ENCODE measurements around the gene ZNF500. TPM values are rescaled to one million over a fixed set of nuclear protein-coding genes. Genes with fewer than 3 reads are reported as not detected.
"Not testable (repeated sequence)": the region's sequence is repeated elsewhere in the genome, so short reads cannot be mapped to it uniquely, and the experiment has no call there.

ZNF500 gene
- total RNA-seq, 1 donor from 2014 or later = 5.4 TPM

DNA sequence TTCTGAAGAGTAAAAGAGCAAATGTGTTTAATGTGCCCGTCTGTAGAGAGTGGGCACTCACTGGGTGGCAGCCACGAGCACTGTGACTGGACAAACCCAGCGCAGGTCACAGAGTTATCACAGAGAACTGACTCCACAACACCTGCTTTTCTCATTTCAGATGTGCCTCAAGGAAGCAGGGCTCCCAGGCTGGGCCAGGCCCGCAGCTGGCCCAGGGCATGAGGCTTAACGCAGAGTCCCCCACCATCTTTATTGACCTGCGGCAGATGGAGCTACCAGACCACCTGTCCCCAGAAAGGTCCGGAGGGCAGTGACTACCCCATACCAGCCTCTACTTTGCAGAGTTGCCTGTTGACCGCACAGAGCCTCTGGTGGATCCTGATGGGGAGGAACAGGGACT is 20.7 kb downstream of the ZNF500 start:
- H3K4me3 ChIP-seq = no peak overlapping the region
- no peak overlapping the region for H3K27ac ChIP-seq (replicated peaks)
- H3K36me3 ChIP-seq = peaks cover 24% of the 10 kb centered on the region
- DNase-seq = no peak
- intact Hi-C loops (cut with micrococcal nuclease) = no loop called here
- TF ChIP-seq, protein P1, sequence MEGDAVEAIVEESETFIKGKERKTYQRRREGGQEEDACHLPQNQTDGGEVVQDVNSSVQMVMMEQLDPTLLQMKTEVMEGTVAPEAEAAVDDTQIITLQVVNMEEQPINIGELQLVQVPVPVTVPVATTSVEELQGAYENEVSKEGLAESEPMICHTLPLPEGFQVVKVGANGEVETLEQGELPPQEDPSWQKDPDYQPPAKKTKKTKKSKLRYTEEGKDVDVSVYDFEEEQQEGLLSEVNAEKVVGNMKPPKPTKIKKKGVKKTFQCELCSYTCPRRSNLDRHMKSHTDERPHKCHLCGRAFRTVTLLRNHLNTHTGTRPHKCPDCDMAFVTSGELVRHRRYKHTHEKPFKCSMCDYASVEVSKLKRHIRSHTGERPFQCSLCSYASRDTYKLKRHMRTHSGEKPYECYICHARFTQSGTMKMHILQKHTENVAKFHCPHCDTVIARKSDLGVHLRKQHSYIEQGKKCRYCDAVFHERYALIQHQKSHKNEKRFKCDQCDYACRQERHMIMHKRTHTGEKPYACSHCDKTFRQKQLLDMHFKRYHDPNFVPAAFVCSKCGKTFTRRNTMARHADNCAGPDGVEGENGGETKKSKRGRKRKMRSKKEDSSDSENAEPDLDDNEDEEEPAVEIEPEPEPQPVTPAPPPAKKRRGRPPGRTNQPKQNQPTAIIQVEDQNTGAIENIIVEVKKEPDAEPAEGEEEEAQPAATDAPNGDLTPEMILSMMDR (IDR thresholded peaks at IDR 0.05; ENCODE audit: borderline replicate concordance) = no peak
- no peaks in the 10 kb centered on the region for H3K9me3 ChIP-seq (replicated peaks)
- H3K27me3 ChIP-seq (ENCODE audit: low read depth) = no peaks in the 10 kb centered on the region
- H3K4me1 ChIP-seq = peaks cover 11% of the 10 kb centered on the region

- Histone ChIP-seq H3K27ac (replicated peaks) (no peak overlapping the region), H3K4me3 (no peak overlapping the region), H3K36me3 (peaks cover 15% of the 10 kb centered on the region), H3K4me1 (peaks cover 11% of the 10 kb centered on the region), H3K27me3 (ENCODE audit: low read depth) (no peaks in the 10 kb centered on the region), H3K9me3 (replicated peaks) (no peaks in the 10 kb centered on the region)
- TF ChIP-seq, protein P1 (IDR thresholded peaks at IDR 0.05; ENCODE audit: borderline replicate concordance) = no peak
- intact Hi-C loops (cut with micrococcal nuclease) = no loop called here
- no peak for DNase-seq
Measured at GRCh38 chr16:4745274-4745569, 21.7 kb downstream of the ZNF500 start.

DNA sequence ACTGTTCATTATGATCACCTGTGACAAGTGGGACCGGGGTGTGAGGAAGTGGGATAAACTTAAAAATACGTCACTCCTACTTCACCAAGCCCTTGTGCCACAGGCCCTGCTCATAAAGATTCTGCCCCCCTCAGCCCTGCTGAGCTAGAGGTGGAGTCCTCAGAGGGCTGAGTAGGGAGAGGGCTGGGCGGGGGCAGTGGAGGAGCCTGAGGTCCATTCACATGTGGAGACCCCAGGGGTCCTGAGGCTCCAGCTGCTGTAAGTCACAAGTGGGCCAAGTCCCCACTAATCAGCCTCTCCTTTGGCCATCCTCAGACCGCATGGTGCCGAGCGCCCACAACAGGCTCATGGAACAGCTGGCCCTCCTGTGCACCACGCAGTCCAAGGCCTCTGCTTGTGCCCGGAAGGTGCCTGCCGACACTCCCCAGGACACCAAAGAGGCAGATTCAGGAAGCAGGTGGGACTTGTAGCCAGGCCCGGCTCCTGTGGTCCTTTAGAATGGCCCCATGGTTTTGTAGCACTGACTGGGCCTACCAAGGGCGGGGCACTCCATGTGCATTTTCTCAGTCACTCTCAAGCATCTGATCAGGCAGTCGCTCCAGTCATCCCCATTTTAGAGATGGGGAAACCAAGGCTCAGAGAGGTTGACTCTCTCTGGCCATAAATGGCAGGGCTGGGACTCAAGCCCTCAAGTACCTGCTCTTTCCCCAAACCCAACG is 22.2 kb downstream of the ZNF500 start:
- Histone ChIP-seq H3K36me3 (peaks cover 9% of the 10 kb centered on the region), H3K9me3 (replicated peaks) (no peaks in the 10 kb centered on the region), H3K27ac (replicated peaks) (no peak overlapping the region), H3K4me3 (no peak overlapping the region), H3K27me3 (ENCODE audit: low read depth) (no peaks in the 10 kb centered on the region), H3K4me1 (peaks cover 11% of the 10 kb centered on the region)
- no peak for DNase-seq
- intact Hi-C loops (cut with micrococcal nuclease) = no loop called here
- TF ChIP-seq, protein P1 (IDR thresholded peaks at IDR 0.05; ENCODE audit: borderline replicate concordance) = no peak

DNA sequence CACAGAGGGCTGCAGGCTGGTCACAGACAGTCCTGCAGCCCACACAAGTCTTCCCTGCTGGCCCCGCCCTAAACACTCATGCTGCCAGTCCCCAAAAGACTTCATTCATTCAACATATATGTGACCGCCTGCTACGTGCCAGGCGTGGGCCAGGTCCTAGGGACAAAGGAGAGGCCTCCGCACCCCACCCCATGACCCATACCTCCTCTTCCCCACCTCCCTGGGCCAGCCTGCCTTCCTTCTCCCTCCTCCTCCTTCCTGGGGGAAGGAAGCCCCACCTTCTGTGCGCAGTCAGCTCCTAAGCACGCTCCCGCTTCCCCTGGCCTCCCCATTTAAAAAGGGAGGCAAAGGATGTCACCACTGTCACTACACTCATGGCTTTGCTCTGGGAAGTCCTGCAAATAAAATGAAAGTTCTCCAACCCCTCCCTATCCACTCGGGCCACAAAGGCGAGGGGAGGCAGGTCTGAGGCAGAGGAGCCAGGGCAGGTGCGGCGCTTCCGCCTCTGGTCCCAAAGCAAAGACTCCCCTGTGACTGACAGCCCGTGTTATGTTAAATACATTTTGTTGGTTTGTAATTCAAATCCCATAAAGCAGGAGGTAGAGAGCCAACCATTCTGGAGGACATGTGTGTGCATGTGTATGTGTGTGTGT is 23.6 kb downstream of the ZNF500 start:
- no peaks in the 10 kb centered on the region for H3K27me3 ChIP-seq (ENCODE audit: low read depth)
- no peaks in the 10 kb centered on the region for H3K36me3 ChIP-seq
- H3K4me1 ChIP-seq = peaks cover 11% of the 10 kb centered on the region
- intact Hi-C loops (cut with micrococcal nuclease) = no loop called here
- H3K4me3 ChIP-seq = peak overlapping the region; percentile 16
- no peaks in the 10 kb centered on the region for H3K9me3 ChIP-seq (replicated peaks)
- no peak overlapping the region for H3K27ac ChIP-seq (replicated peaks)
- TF ChIP-seq, protein P1 (IDR thresholded peaks at IDR 0.05; ENCODE audit: borderline replicate concordance) = no peak
- DNase-seq = no peak

- DNase-seq; H3K27ac ChIP-seq (replicated peaks); H3K36me3 ChIP-seq; H3K9me3 ChIP-seq (replicated peaks); H3K4me3 ChIP-seq; H3K27me3 ChIP-seq (ENCODE audit: low read depth); intact Hi-C loops (cut with micrococcal nuclease): not testable (repeated sequence)
- peaks cover 28% of the 10 kb centered on the region for H3K4me1 ChIP-seq
Measured at GRCh38 chr16:4738370-4738769, 28.6 kb downstream of the ZNF500 start.

- no peak for DNase-seq
- intact Hi-C loops (cut with micrococcal nuclease) = no loop called here
Measured at GRCh38 chr16:4737545-4737944, 29.4 kb downstream of the ZNF500 start.

More at GRCh38 chr16:4737545-4737944, 29.4 kb downstream of the ZNF500 start:
- TF ChIP-seq, protein P1 (IDR thresholded peaks at IDR 0.05; ENCODE audit: borderline replicate concordance) = no peak
- Histone ChIP-seq H3K4me3 (no peak overlapping the region), H3K9me3 (replicated peaks) (no peaks in the 10 kb centered on the region), H3K4me1 (peaks cover 25% of the 10 kb centered on the region), H3K36me3 (no peaks in the 10 kb centered on the region), H3K27me3 (ENCODE audit: low read depth) (no peaks in the 10 kb centered on the region), H3K27ac (replicated peaks) (no peak overlapping the region)
